WERI-Rb-1 (cell line): Measurements from ENCODE around the gene KAT2A.

Experiments used
- DNase-seq: peaks from one replicate; pipeline ENCODE4 v3.0.0-alpha.2; 2020
- H3K27ac ChIP-seq: fragments of 250-450 bp; sonication (Bioruptor Pico); 2 replicates; pipeline ENCODE4 v1.5.1; 2020; ENCODE audit warnings: mild to moderate bottlenecking, moderate library complexity
- H3K27me3 ChIP-seq: fragments of 250-450 bp; sonication (Bioruptor Pico); 2 replicates; pipeline ENCODE4 v1.5.1; 2021; ENCODE audit warnings: mild to moderate bottlenecking, low read depth, moderate library complexity; ENCODE audit not compliant: insufficient read depth, severe bottlenecking
- H3K36me3 ChIP-seq: fragments of 250-450 bp; sonication (Bioruptor Pico); 2 replicates; pipeline ENCODE4 v1.5.1; 2020; ENCODE audit warnings: mild to moderate bottlenecking, moderate library complexity
- H3K4me3 ChIP-seq: 2 replicates; pipeline ENCODE4 v1.5.1; 2011; ENCODE audit warnings: low read depth, mild to moderate bottlenecking, control low read depth, low read length
- H3K9me3 ChIP-seq: fragments of 250-450 bp; sonication (Bioruptor Pico); 2 replicates; pipeline ENCODE4 v1.5.1; 2021; ENCODE audit warnings: mild to moderate bottlenecking, moderate library complexity; ENCODE audit not compliant: severe bottlenecking
- TF ChIP-seq, protein P1 (sequence below): IDR thresholded peaks from 2 replicates; pipeline ENCODE4 v1.5.1; 2011; ENCODE audit warnings: low read depth, mild to moderate bottlenecking, control low read depth, inconsistent platforms, low read length

KAT2A gene

DNA sequence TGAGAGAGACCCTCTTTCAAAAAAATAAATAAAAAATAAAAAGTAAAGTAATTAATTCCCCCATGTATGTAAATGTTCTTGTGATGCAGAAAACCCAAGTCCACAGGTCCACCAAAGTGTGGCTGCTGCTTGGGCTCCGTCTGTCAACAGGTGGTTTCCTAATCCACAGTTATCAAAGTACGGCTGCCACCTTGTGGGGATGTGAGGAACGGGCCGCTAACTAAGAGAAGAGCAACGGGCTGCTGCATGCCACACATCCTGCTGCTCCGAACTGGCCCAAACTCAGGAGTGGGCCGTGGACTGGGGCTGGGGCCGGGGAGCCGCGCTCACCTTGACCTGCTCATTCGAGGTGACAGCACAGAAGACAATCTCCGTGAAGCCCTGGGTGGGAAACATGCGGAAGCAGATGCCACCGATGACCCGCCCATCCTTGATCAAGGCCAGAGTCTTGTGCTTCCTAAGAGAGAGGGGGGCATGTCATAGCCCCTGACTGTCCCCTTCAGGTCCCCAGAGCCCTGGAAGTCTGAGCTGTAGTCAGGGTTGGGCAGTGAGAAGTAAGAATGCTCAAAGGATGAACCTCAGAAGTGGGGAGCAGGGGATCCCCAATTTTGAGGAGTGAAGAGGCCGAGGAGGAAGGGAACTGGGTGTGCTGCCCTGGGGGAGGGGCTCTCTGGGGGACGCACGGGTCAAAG is 4.3 kb downstream of the KAT2A start:
- DNase-seq: peak; percentile 90
- Histone ChIP-seq H3K4me3 (no peak overlapping the region), H3K36me3 (peaks cover 66% of the 10 kb centered on the region), H3K27ac (no peak overlapping the region), H3K9me3 (no peaks in the 10 kb centered on the region), H3K27me3 (no peaks in the 10 kb centered on the region)
- TF ChIP-seq, protein P1, sequence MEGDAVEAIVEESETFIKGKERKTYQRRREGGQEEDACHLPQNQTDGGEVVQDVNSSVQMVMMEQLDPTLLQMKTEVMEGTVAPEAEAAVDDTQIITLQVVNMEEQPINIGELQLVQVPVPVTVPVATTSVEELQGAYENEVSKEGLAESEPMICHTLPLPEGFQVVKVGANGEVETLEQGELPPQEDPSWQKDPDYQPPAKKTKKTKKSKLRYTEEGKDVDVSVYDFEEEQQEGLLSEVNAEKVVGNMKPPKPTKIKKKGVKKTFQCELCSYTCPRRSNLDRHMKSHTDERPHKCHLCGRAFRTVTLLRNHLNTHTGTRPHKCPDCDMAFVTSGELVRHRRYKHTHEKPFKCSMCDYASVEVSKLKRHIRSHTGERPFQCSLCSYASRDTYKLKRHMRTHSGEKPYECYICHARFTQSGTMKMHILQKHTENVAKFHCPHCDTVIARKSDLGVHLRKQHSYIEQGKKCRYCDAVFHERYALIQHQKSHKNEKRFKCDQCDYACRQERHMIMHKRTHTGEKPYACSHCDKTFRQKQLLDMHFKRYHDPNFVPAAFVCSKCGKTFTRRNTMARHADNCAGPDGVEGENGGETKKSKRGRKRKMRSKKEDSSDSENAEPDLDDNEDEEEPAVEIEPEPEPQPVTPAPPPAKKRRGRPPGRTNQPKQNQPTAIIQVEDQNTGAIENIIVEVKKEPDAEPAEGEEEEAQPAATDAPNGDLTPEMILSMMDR: peak; percentile 91

GRCh38 chr17:42114118-42114517 is 7.0 kb downstream of the KAT2A start:
- Histone ChIP-seq H3K27ac (no peak overlapping the region), H3K36me3 (peaks cover 58% of the 10 kb centered on the region), H3K9me3 (no peaks in the 10 kb centered on the region), H3K27me3 (no peaks in the 10 kb centered on the region), H3K4me3 (no peak overlapping the region)
- DNase-seq: no peak
- TF ChIP-seq, protein P1: no peak

- Histone ChIP-seq H3K9me3 (no peaks in the 10 kb centered on the region), H3K36me3 (peaks cover 52% of the 10 kb centered on the region), H3K27me3 (no peaks in the 10 kb centered on the region), H3K4me3 (no peak overlapping the region), H3K27ac (peak overlapping the region; percentile 4; the same call in 1 of the 2 replicates)
- TF ChIP-seq, protein P1: no peak
- no peak for DNase-seq
Observed at GRCh38 chr17:42113293-42114069, 7.7 kb downstream of the KAT2A start.

GRCh38 chr17:42112552-42113176 is 8.5 kb downstream of the KAT2A start, which contains the start of gene DHX58:
TSS of gene DHX58 (minus strand) at chr17:42112714. CDS start at chr17:42111892, 822 bp downstream.
- H3K36me3 ChIP-seq: peaks cover 44% of the 10 kb centered on the region
- H3K4me3 ChIP-seq: no peak within 1 kb of the TSS
- DNase-seq: peak; percentile 72
- H3K27me3 ChIP-seq: no peaks in the 10 kb centered on the region
- peak within 1 kb of the TSS; percentile 4; the same call in 1 of the 2 replicates for H3K27ac ChIP-seq
- TF ChIP-seq, protein P1: no peak
- H3K9me3 ChIP-seq: no peaks in the 10 kb centered on the region

GRCh38 chr17:42111871-42112551 is 9.2 kb downstream of the KAT2A start:
- Histone ChIP-seq H3K27me3 (no peaks in the 10 kb centered on the region), H3K4me3 (no peak overlapping the region), H3K36me3 (peaks cover 37% of the 10 kb centered on the region), H3K27ac (no peak overlapping the region), H3K9me3 (no peaks in the 10 kb centered on the region)
- DNase-seq: no peak
- TF ChIP-seq, protein P1: no peak
